RCC 7860 (cell line): ENCODE measurements around the gene COG1.

Experiments used
- DNase-seq: peaks from one replicate; pipeline ENCODE4 v3.0.0-alpha.2; 2015; ENCODE audit warnings: low spot score
- FAIRE-seq: peaks from 2 replicates; lab custom pipeline; 2012; peaks lifted over from hg19 to GRCh38; lab: Jason Lieb, UNC

The COG1 gene

DNA sequence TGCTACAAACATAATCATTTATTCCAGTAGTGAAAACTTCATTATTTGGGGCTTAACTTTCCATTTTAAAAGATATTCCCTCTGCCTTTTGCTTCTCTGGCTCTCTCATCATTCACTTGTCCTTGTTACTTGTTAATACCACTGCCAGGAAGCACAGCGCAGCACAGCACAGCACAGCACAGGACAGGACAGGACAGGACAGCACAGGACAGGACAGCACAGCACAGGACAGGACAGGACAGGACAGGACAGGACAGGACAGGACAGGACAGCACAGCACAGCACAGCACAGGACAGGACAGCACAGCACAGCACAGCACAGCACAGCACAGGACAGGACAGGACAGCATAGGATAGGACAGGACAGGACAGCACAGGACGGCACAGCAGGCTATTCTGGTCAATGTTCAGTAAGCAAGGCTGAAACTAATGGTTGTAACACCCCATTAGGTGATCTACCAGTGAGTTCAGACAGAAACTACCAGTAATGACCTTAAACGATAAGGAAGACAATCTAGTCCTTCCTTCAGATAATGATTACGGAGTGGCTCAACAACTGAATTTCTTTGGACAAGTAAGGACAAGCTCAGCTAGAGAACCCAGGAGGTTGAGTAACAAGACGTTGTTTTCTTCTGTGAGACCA, 31.9 kb downstream of the COG1 start:
- DNase-seq (no peak), FAIRE-seq (no peak)

DNA sequence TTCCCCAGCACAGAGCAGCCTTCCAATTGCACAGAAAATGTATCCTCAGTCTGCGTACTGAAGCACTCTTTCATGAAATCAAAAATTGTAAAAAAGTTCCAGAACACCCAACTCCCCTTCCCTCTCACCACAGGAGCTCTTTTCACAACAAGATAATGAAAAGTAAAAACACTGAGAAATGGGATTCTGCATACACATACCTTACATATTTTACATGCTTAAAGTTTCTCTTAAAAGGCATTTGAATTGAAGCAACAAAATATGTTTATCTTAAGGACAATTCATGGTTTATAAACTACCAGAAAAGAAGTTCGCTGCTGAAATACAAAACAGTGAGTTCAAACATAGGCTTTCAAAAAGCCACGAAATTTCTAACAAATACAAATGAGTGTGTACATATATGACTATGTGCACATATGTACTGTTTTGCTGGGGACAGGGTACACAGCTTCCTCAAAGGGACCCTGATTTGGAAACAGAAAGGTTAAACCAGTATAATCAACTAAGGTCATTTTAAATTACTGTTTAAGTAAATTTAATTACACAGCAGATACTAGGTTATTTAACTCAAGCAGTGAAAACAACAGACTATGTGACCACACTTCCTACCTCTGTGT, 33.8 kb downstream of the COG1 start:
- FAIRE-seq = no peak
- DNase-seq = no peak

DNA sequence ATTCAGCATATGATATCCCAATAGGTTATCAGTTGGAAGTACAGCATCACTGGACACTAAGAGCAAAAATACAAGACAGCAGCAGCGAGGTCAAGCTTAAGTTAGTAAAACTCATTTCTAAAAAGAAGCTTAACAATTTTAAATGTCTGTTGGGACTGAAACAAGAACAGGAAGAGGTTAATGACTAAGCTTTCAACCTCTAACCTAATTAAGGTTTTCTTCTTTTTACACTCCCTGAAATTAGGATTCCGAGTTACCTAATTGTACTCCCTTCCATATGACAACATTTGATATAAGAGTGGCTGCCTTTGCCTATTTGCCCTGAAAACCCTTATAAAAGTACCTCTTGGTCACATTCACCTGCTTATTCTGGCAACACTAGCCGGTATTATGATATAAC, 34.5 kb downstream of the COG1 start:
- FAIRE-seq (no peak), DNase-seq (no peak)

DNA sequence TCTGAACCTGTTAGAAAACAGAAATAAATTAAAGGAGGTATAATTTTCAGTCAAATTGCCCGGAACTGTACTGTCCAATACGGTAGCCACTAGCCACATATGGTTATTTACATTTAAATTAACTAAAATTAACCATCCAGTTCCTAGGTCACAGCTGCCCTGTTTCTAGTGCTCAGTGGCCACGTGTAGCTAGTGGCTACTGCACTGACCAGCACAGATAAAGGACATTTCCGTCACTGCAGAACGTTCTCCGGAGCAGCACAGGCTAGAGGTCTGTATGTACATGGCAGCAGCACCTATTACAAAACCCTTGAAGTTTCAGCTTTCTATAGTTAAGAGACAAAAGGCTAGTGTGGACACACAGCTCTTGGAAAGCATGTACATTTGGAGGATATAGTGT, 35.1 kb downstream of the COG1 start:
- FAIRE-seq = no peak
- no peak for DNase-seq

DNA sequence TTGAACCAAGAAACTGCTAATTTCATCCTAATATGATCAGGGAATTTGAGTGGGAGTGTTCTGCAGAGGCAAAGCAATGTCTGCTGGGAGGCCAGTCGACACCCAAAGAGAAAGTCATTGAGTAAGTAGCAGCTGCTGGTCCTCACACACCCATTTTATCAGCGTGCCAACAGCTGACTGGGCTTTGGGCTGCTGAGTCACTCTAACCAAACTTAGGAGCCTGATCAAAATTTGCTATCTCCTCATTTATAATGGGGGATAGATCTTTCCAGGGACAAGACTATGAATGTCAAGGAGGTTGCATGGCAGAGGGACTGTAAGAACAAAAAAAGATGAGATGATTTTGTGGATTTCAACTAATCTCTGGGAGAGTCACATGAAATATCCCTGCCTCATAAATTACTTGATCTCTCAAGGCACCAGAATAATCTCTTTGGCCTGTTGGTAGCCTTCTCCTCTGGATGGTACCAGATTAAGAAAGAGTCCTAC, 35.9 kb downstream of the COG1 start:
- peak; percentile 39 for FAIRE-seq
- peak; percentile 39 for DNase-seq

DNA sequence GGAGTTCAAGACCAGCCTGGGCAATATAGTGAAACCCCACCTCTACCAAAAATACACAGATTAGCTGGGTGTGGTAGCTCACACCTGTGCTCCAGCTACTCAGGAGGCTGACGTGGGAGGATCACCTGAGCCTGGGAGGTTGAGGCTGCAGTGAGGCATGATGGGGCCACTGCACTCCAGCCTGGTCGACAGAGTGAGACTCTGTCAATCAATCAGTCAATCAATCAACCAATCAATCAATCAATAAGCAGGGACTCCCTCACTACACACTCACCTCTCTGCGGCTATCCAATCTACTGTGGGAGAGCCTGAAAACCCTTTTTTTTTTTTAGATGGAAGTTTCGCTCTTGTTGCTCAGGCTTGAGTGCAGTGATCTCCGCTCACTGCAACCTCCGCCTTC, 37.2 kb downstream of the COG1 start:
- no peak for DNase-seq
- no peak for FAIRE-seq

DNA sequence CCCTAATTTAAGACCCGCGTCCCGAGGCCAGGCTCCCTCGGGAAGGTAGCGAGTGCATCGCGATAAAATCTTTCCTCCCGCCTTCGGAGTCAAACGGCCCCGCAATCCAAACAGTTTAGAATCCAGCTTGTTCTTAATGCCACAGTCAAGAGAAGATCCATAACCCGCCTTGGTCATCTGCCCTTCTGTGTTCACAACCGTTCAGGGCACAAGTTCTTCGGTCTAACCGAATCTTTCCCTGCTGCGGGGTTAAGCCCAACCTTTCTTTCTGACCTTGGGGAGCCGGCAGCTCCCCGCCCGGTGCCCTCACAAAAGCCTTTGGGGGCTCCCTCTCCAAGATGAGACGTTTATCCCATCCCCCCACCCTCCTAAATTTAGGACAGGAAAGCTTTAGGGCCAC, 38.5 kb downstream of the COG1 start:
- FAIRE-seq (no peak), DNase-seq (no peak)

DNA sequence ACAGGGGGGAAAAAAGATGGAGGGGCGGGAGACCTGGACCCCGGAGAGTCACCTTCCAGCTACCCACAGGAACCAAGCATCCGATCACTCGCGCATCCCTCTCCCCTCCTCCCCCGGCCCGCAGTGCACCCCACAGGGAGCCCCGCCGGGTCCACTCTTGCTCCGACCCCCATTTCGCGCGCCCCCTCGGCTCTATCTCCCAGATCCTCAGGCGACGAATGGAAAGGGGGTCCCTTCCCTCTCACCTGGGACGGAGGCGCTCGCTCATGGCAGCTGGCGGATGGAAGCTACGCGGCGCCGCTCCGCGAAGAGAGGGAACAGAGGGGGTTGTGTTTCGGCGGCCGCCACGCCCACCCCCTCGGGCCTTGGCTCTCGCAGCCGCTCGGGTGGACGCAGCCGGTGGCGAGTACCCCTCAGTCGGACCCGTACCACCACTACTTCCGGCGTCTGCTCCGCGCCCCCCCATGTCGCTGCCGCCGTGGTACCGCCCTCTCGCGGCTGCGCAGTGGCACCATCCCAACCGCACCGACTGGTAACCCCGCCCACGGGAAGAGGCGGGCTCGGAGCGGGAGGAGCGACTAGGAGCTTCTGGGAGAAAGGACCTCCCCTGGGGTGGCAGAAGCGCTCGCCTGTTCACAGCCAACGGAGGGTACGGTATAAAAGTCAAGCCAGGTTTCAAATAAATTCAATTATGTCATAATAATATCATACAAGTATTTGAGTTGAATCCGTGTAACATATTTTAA, 39.2 kb downstream of the COG1 start:
- DNase-seq (peak; percentile 85), FAIRE-seq (peak; percentile 80)

DNA sequence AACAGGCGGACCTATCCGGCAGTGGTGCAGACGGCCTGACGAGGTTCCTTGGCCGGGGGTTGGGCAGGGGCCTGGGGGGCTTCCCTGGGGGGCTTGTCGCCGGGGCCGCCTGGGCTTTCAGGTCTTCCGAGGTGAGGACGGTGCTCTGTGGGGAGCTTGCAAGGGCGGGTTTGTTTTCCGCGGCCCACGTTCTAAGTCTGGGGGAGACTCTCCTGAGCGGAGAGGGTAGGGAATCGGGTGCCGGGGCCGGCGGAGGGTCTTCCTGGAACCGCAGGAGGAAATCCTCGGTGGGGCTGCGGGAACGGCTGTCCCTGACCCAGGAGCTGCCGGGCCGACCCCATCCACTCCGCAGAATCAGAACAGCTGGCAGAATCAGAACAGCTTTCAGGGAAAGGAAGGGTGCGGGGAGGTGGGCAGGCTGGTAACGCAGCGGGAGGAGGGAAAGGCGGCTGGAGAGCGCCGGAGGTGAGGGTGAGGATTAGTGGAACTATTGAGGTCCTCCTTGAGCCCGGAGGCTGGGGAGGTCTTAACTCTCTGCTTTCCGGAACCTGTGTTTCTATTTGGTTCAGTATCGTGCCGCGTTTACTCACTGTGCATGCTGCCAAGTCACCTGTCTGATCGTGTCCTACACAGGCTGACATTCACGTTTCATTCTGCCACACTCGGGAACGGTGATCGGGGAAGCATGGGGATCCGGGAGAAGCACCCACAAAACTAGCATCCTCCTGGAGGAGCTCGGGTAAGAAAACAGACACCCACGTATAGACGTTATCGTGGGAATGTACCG, 39.9 kb downstream of the COG1 start:
- FAIRE-seq (no peak), DNase-seq (no peak)

DNA sequence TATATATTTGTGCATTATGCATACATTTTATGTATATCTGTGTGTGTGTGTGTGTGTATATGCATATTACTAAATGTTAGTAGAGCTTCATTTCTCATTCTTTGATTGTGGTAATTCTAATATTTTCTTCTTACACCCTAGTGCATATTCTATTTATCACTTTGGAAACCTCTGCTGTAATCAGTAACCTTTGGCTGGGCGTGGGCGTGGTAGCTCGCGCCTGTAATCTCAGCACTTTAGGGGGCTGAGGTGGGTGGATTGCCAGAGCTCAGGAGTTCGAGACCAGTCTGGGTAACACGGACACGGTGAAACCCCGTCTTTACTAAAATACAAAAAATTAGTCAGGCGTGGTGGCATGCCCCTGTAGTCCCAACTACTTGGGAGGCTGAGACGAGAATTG, 41.9 kb downstream of the COG1 start:
- DNase-seq (no peak), FAIRE-seq (no peak)

DNA sequence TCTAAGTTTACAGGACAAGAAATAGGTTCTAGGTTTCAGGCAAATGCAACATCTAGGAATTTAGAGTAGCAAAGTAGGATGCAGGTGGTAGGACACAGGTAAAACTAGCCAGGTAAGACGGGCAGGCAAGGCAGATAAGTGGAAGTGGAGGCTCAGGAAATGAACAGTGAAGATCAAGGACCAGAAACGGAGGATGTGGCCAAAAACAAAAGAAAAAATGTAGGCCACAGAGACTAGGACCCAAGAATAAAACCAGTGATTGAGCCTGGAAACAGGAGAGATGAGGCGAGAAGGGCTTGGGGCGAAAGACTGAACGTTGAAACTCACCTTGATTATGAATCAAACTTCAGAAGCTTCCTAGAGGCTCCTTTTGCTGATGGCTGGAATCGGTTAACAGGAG, 44.9 kb downstream of the COG1 start:
- FAIRE-seq (no peak), DNase-seq (no peak)

DNA sequence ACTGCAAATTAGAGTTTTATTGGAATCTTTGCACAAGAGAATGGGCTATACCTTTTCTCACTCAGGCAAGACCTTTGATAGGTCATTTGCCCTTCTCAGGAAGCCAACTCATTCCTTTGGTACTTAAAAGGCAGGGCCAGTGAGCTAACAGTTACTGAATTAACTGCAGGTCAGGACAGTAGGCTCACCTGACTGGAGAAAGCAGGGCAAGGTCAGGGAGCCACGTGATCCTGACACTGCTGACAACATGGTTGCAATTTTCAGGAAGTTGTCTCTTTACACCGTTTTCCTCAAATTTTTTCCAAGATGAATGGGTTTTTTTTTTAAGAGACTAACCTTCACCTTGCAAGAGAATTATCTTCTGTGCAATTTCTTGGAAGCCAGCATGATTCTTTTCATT, 47.7 kb downstream of the COG1 start:
- FAIRE-seq (no peak), DNase-seq (no peak)

DNA sequence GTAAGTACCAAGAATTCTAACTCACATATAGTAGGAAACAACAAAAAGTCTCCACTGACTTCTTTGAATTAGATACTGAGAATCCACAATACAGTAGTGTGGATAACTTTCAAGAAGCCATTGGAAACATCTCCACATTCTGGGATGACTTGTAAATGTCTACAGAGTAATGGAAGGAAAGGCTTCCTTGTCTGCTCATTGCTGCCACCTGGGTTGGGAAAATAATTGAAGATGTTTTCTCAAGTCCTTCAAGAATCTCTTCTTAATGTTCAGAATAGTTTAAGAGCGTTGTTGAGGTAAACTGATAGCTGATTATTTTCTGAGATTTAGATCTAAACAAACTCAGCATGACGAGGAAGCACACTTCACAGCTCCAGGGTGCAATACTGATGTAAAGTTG, 54.9 kb downstream of the COG1 start:
- FAIRE-seq (no peak), DNase-seq (no peak)

DNA sequence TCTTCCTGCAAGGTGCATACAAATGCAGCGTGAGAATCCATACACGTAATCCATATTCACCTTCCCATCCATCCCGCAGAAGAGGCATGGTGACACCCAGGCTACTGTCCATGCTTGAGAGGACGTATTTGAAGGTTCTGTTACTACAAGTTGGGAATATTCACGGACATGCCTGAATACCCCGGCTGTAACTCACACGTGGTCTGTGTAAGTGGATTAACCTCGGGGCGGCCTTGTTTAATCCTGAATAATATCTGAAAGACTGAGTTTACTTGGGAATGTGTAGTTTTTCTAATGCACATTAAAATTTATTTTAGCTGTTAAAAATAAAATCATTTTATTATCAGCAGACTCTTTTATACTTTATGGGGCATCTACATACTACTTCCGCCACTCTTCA, 55.7 kb downstream of the COG1 start:
- FAIRE-seq = no peak
- DNase-seq = no peak

DNA sequence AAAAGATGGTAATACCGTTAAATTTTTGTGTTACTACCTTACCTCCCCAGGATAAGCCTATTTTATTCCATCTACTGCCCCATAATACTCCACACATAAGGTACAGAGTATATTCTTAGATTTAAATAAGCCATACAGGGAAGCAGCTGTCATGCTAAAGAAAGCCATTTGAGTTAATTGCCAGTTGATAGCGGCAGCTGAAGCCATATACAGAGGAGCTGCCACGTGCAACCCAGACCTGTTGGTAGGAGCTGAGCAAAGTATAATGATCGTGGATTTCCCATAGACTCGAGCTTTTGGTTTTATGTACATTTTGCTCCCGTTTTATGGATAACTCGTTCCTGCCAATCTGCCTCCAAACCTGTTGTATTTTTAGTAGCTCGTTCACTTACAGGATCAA, 56.8 kb downstream of the COG1 start:
- DNase-seq (no peak), FAIRE-seq (no peak)

DNA sequence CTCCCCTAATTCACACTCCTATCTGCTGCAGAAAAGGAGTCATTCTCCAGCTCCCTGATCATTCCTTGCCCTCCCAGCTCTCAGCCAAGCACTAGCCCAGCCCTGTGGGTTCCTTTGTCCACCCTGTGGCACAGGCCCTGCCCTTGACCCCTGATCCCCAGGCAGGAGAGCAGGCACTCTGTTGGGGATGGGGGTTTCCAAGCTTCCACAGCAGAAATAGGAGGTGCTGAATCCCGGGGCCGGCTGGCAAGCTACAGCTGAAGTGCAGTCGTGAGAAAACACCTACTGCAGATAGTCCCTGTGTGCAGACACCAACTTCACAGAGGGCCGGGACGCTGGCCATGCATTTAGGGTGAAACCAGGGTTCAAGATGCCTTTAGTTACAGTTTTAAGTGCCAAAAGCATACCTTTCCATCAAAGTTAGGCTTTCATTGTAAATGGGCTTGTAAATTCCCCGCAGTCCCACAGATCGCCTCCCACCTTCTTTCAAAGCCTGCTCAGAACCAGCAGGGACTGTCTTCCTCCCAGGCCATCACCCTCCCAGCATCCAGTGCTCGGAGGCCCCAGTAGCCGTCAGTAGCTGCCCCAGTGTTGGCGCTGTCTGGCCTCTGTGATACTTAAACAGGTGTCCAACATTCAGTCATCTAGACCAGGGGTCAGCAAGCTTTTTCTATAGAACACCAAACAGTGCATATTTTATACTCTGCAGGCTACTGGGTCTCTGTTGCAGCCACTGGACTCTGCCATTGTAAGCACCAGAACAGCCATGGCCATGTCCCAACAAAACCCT, 58.2 kb downstream of the COG1 start:
- DNase-seq (no peak), FAIRE-seq (no peak)

DNA sequence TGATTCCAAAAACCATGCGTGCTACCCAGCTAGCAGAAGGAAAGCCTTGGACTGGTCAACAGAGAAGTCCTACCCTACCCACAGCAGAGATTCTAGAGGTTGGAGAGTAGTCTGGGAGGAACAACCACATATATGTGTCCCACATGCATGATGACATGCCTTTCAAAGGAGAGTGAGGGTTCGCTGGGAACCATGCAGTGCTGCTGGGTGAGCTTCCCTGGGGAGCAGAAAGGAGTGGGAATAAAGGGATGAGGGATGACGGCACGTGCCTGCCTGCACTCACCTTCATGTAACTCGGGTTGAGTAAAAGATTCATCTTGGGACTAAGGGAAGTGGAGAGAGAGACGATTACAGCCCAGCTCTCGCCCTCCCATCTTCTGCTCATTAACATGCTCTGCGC, 59.0 kb downstream of the COG1 start:
- DNase-seq = no peak
- no peak for FAIRE-seq

DNA sequence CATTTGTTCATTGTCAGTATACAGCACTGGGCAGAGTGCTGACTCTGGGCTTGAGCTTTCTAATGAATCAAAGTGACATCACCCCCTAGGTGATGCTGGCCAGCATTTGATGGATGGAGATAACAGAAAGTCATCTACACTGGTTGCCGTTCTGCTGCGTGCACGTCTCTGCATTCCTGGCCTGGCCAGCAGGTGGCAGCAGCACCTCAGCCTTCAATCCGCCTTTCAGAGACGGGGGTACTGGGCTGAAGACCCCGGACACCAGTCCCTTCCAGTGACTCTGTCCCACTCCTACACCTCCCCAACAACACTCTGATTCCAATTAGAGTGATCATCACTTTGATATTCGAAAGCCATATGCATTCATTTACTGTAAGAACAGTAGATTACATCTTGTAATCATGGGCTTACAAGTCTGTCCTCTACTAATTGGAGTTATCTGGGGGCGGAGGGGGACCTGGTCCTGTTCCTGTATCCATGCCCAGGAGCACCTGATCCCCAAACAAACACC, 62.9 kb downstream of the COG1 start:
- DNase-seq (peak; percentile 76), FAIRE-seq (peak; percentile 74)

DNA sequence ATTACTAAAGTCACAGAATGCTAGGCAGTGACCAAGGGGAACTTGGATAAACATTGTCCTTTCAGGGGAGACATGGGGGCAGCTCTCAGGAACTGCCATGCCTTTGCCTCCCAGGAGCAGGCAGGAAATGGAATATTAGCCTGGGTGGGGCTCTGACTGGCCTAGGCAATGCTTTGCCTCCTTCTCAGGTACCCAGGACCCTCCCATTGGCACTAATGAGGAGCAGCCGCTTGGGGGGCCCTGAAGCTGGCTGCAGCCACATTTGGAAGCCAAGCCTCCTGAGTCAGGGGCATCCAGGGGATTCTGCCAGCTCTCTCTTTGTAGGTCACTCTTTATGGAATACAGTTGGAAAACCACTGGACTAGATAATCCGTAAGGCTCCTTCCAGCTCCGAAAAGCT, 63.4 kb downstream of the COG1 start:
- no peak for FAIRE-seq
- no peak for DNase-seq

DNA sequence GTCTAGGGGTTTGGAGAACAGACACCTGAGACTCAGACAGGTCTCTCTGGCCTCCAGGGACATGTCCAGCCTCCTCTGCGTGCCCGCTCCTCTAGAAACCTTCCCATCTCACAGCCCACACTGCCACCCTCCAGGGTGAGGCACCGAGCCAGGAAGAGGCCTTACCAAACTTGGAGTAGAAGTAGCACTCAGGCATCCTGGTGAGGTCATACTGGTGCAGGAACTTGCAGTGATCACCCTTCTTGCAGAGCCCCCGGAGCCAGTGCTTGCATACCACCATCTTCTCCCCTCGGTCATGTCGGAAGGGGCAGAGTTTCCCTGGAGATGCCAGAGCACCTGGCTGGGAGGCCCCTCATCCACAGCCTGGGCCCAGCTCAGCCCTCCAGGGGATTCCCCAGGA, 64.7 kb downstream of the COG1 start:
- FAIRE-seq = no peak
- no peak for DNase-seq
